Endothelial cell of umbilical vein (primary cell): ENCODE results near the gene MAGEA9B. TPM values are rescaled to one million over a fixed set of nuclear protein-coding genes. Genes with fewer than 3 reads are reported as not detected.
"Not testable (repeated sequence)": the region's sequence is repeated elsewhere in the genome, so short reads cannot be mapped to it uniquely, and the experiment has no call there.

ENCODE experiments used
- BruUV-seq: library from RNA; stranded (reverse); fragments of 400-500 nt; replicated peaks from 2 replicates; lab custom pipeline; 2021; lab: Mats Ljungman, UMichigan
- CTCF ChIA-PET: fragments of 300-600, 350-600 bp; sonication (Branson Sonifier 250); formaldehyde crosslinking; loops from one replicate; lab custom pipeline; 2021; ENCODE audit warnings: antibody characterized with exemption, inconsistent platforms; lab: Charles Lee
- POLR2A ChIA-PET: fragments of 300-600, 350-600 bp; sonication (Branson Sonifier 250); formaldehyde crosslinking; loops from one replicate; lab custom pipeline; 2021; ENCODE audit warnings: antibody characterized with exemption, inconsistent platforms; lab: Charles Lee
- DNase-seq: peaks from one replicate; pipeline ENCODE4 v3.0.0-alpha.2; 2011; ENCODE audit warnings: low read depth, low spot score
- FAIRE-seq: peaks from 2 replicates; lab custom pipeline; 2011; peaks lifted over from hg19 to GRCh38; lab: Jason Lieb, UNC
- H2AFZ ChIP-seq: 2 replicates; pipeline ENCODE4 v1.6.0; 2012; ENCODE audit warnings: low read depth, low read length, control low read depth, inconsistent platforms
- H3K27ac ChIP-seq: 2 replicates; pipeline ENCODE4 v1.5.1; 2011; ENCODE audit warnings: low read depth, mild to moderate bottlenecking, control low read depth, low read length, moderate library complexity; ENCODE audit not compliant: insufficient read depth
- H3K27me3 ChIP-seq, 2 experiments: 2 replicates each; pipeline versions ENCODE4 v1.6.0 to v1.6.1; 2011; ENCODE audit warnings: low read length in 2 of 2, mixed read lengths in 1 of 2; ENCODE audit not compliant: control insufficient read depth in 2 of 2, insufficient read depth in 2 of 2
- H3K36me3 ChIP-seq, 2 experiments: 2 replicates in 1 of 2; 3 replicates in 1 of 2; pipeline ENCODE4 v1.5.1; 2011; ENCODE audit warnings: low read length in 2 of 2, mild to moderate bottlenecking in 1 of 2, moderate library complexity in 1 of 2; ENCODE audit not compliant: control insufficient read depth in 2 of 2, insufficient read depth in 2 of 2; ENCODE audit errors: extremely low read depth in 1 of 2
- H3K4me1 ChIP-seq: 3 replicates; pipeline ENCODE4 v1.5.1; 2011; ENCODE audit warnings: mild to moderate bottlenecking, low read length; ENCODE audit not compliant: control insufficient read depth, insufficient read depth; ENCODE audit errors: extremely low read depth
- H3K4me2 ChIP-seq: 2 replicates; pipeline ENCODE4 v1.6.1; 2011; ENCODE audit warnings: low read length, control low read depth, mixed read lengths; ENCODE audit not compliant: insufficient read depth
- H3K4me3 ChIP-seq, 3 experiments: fragments of 200-600 bp in 1 of 3; sonication (generic), shearing (Covaris generic) in 1 of 3; replicated peaks in 1 of 3; 2 replicates each; pipeline ENCODE4 v1.5.1; 2011 to 2016; ENCODE audit warnings: control low read depth in 3 of 3, low read length in 3 of 3, mild to moderate bottlenecking in 2 of 3, inconsistent platforms in 1 of 3, low read depth in 1 of 3, moderate library complexity in 1 of 3; ENCODE audit not compliant: insufficient read depth in 1 of 3
- H3K79me2 ChIP-seq: 2 replicates; pipeline ENCODE4 v1.6.0; 2012; ENCODE audit warnings: low read length, inconsistent platforms; ENCODE audit not compliant: control insufficient read depth, insufficient read depth
- H3K9ac ChIP-seq: replicated peaks from 2 replicates; pipeline ENCODE3; 2011; ENCODE audit warnings: low read length, control low read depth; ENCODE audit not compliant: insufficient read depth; ENCODE audit errors: extremely low read depth
- H3K9me1 ChIP-seq: replicated peaks from 3 replicates; pipeline ENCODE4 v1.6.0; 2011; ENCODE audit warnings: mild to moderate bottlenecking, low read length; ENCODE audit not compliant: control insufficient read depth, insufficient read depth; ENCODE audit errors: extremely low read depth
- H3K9me3 ChIP-seq: replicated peaks from 2 replicates; pipeline ENCODE4 v1.5.1; 2012; ENCODE audit warnings: low read length, inconsistent platforms; ENCODE audit not compliant: control insufficient read depth, insufficient read depth
- H4K20me1 ChIP-seq: replicated peaks from 2 replicates; pipeline ENCODE3; 2011; ENCODE audit warnings: mild to moderate bottlenecking, low read length; ENCODE audit not compliant: control insufficient read depth, insufficient read depth; ENCODE audit errors: extremely low read depth
- MAX ChIP-seq: IDR thresholded peaks from 2 replicates; pipeline ENCODE4 v1.6.1; 2011; ENCODE audit not compliant: insufficient read depth, insufficient read length
- POLR2A ChIP-seq: IDR thresholded peaks from 2 replicates; pipeline ENCODE4 v1.6.1; 2012; ENCODE audit warnings: low read depth, mild to moderate bottlenecking, control low read depth, low read length
- POLR2AphosphoS5 ChIP-seq: IDR thresholded peaks from 2 replicates; pipeline ENCODE4 v1.6.1; 2012; ENCODE audit warnings: low read depth, mild to moderate bottlenecking, control low read depth, low read length, moderate library complexity; ENCODE audit not compliant: insufficient read depth
- dilution Hi-C: fragments of 300-500 bp; cut with MboI; formaldehyde crosslinking; loops from one replicate; pipeline ENCODE4 v1.15.0; 2019; ENCODE audit warnings: low sequenced_read_pairs; ENCODE audit not compliant: extremely low pct_ligation_motif_present
- intact Hi-C: fragments of 100-400 bp; cut with micrococcal nuclease; formaldehyde crosslinking; loops from one replicate; pipeline ENCODE4 v1.10.0; 2022
- polyA plus RNA-seq, 4 experiments: library from polyadenylated mRNA; depleted of rRNA in 3 of 4; stranded (reverse) in 3 of 4; unstranded in 1 of 4; fragments of >200 nt; gene quantifications; 2 replicates each; pipeline versions ENCODE4 v1.2.1 to v1.2.3, GENCODE V29; 2011 to 2012; ENCODE audit warnings: missing spikeins in 1 of 4
- total RNA-seq: library from RNA; stranded (reverse); gene quantifications from 2 replicates; pipeline ENCODE4 v1.2.3, GENCODE V29; 2021

Gene MAGEA9B
- total and polyA plus RNA-seq, 2 donors (not counting 3 experiments of a cell fraction or from before 2014, with no cell fraction given) = not detected

- H3K9me1 ChIP-seq, H3K9me3 ChIP-seq, H3K27me3 ChIP-seq, POLR2A ChIA-PET, BruUV-seq, intact Hi-C loops, CTCF ChIA-PET, H3K9ac ChIP-seq, H3K36me3 ChIP-seq, H3K4me1 ChIP-seq, H3K27ac ChIP-seq, dilution Hi-C loops, FAIRE-seq, H4K20me1 ChIP-seq, H2AFZ ChIP-seq, H3K4me3 ChIP-seq, H3K4me2 ChIP-seq, H3K79me2 ChIP-seq, DNase-seq: not testable (repeated sequence)
These were observed 13.8 kb downstream of the MAGEA9B start for GRCh38 chrX:149573456-149573855.

GRCh38 chrX:149572743-149573142 lies 14.5 kb downstream of the MAGEA9B start:
- ChIA-PET CTCF (no interaction called here), POLR2A (no interaction called here)
- H3K4me3 ChIP-seq = no peak overlapping the region
- no peak overlapping the region for H2AFZ ChIP-seq
- FAIRE-seq (no peak), DNase-seq (no peak)
- no TSS peak for BruUV-seq
- H3K9ac ChIP-seq = no peak overlapping the region
- no peaks in the 10 kb centered on the region for H4K20me1 ChIP-seq
- H3K27me3 ChIP-seq = no peaks in the 10 kb centered on the region
- H3K4me1 ChIP-seq = no peaks in the 10 kb centered on the region
- no peaks in the 10 kb centered on the region for H3K9me1 ChIP-seq
- H3K9me3 ChIP-seq = no peaks in the 10 kb centered on the region
- no peaks in the 10 kb centered on the region for H3K79me2 ChIP-seq
- H3K27ac ChIP-seq = no peak overlapping the region
- intact Hi-C loops (no loop called here), dilution Hi-C loops (no loop called here)
- no peak overlapping the region for H3K4me2 ChIP-seq
- TF ChIP-seq POLR2AphosphoS5 (no peak), MAX (no peak), POLR2A (no peak)
- no peaks in the 10 kb centered on the region for H3K36me3 ChIP-seq
